ENCODE data around the gene SLC1A1. TPM values are rescaled to one million over a fixed set of nuclear protein-coding genes. Genes with fewer than 3 reads are reported as not detected.

Gene SLC1A1
- total RNA-seq = not detected

DNA sequence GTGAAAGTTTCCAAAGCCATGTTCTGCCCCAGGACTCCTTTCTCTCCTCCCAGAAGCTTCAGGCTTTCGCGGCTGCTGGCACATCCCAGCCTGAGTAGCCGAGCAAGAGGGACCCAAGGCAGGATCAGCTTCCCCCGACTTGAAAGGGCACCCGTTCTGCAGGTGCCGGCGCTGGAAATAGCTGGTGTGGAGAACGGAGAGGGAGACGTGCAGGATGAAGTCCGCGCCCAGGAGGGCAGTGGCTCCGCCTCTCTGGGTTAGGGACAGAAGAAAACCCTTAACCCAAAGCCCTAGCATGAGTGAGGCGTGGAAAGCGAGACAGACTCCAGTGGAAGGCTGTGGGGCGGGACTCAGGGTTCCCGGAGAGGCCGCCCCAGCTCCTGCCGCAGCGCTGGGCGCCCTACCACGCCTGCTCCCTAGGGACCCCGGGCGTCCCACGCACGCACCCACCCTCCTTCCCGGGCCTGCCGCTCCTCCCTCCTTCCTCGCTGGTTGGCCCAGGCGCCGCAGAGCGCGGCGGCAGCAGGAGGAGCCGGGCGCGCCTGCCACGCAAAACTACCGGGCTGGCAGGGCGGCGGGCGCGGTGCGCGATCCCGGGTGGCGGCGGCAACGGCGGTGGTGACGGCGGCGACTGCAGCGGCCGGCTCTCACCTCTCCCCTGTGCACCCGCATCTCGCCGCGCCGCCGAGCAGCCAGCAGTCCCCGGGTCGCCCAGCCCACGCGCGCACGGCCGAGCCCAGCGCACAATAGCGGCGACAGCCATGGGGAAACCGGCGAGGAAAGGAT, at the start of gene SLC1A1:
Gene SLC1A1 (plus strand): TSS at position 550 of the 786 bp plus-strand sequence. CDS start 212 bp downstream, at position 762.
- Histone ChIP-seq H3K27ac (ENCODE audit: low read depth, low read length) (peak within 1 kb of the TSS; percentile 5), H3K4me1 (ENCODE audit: control insufficient read depth in 3 of 3, insufficient read depth in 3 of 3, low read length in 3 of 3) (peaks cover 9 to 26% (median 13%) of the 10 kb centered on the region in 3 donors), H3K9me3 (ENCODE audit: control insufficient read depth in 3 of 3, low read length in 3 of 3) (no peaks in the 10 kb centered on the region), H3K9ac (ENCODE audit: low read depth in 1 of 3, low read length in 3 of 3) (peak within 1 kb of the TSS; percentile 65 to 82 (median 72)), H3K27me3 (ENCODE audit: control insufficient read depth in 3 of 3, insufficient read depth in 3 of 3, low read length in 3 of 3) (no peaks in the 10 kb centered on the region), H3K36me3 (ENCODE audit: control insufficient read depth in 3 of 3, insufficient read depth in 3 of 3, low read length in 3 of 3) (no peaks in the 10 kb centered on the region), H3K4me3 (ENCODE audit: low read length in 3 of 3) (peak within 1 kb of the TSS; percentile 81 to 87 (median 86))

DNA sequence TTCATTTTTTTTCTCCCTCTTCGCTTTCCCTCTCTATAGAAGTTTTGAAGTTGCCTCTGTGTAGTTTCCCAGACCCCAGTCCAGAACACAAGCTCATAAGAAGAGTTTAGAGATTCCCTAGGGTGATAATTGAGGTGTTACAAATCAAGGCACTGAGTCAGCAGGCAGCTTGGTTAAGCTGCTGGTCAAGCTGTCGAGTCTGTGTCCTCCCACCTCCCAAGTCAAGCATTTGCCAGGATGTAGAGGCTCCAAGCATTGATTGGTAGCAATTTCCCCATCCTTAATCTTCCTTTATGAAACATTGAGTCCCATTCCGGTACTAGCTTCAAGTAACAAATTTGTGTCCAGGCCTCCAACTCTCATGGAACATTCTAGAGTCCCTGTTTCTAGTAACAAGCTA, 47.5 kb upstream of the SLC1A1 start:
- Histone ChIP-seq H3K9me3 (ENCODE audit: control insufficient read depth in 3 of 3, low read length in 3 of 3) (no peaks in the 10 kb centered on the region), H3K27ac (ENCODE audit: low read depth, low read length) (no peak overlapping the region), H3K4me1 (ENCODE audit: control insufficient read depth in 3 of 3, insufficient read depth in 3 of 3, low read length in 3 of 3) (no peaks in the 10 kb centered on the region), H3K27me3 (ENCODE audit: control insufficient read depth in 3 of 3, insufficient read depth in 3 of 3, low read length in 3 of 3) (no peaks in the 10 kb centered on the region), H3K9ac (ENCODE audit: low read depth in 1 of 3, low read length in 3 of 3) (no peak overlapping the region), H3K36me3 (ENCODE audit: control insufficient read depth in 3 of 3, insufficient read depth in 3 of 3, low read length in 3 of 3) (no peaks in the 10 kb centered on the region), H3K4me3 (ENCODE audit: low read length in 3 of 3) (no peak overlapping the region)

GRCh38 chr9:4443439-4443838, 46.8 kb upstream of the SLC1A1 start:
- no peaks in the 10 kb centered on the region for H3K36me3 ChIP-seq (ENCODE audit: control insufficient read depth in 3 of 3, insufficient read depth in 3 of 3, low read length in 3 of 3)
- no peaks in the 10 kb centered on the region for H3K9me3 ChIP-seq (ENCODE audit: control insufficient read depth in 3 of 3, low read length in 3 of 3)
- no peak overlapping the region for H3K4me3 ChIP-seq (ENCODE audit: low read length in 3 of 3)
- H3K27ac ChIP-seq (ENCODE audit: low read depth, low read length) = no peak overlapping the region
- no peak overlapping the region for H3K9ac ChIP-seq (ENCODE audit: low read depth in 1 of 3, low read length in 3 of 3)
- no peaks in the 10 kb centered on the region for H3K27me3 ChIP-seq (ENCODE audit: control insufficient read depth in 3 of 3, insufficient read depth in 3 of 3, low read length in 3 of 3)
- no peaks in the 10 kb centered on the region for H3K4me1 ChIP-seq (ENCODE audit: control insufficient read depth in 3 of 3, insufficient read depth in 3 of 3, low read length in 3 of 3)

DNA sequence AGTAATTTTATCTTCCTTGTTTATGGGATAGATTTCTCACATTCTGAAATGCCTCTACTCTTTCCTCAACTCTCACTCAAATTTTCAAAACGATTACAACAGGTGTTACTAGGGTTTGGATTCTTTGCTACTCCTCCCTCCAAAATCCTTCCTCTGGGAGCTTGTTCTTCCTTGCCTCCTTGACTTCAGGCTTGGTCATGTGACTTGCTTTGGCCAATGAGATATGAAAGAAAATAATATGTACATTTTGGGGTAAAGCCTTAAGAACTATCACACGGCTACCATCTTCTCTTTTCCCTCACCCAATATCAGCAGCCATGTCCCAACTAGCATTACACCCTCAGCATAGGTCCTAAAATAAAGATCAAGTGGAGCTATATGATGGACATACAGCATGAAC, 28.8 kb upstream of the SLC1A1 start:
- H3K9ac ChIP-seq (ENCODE audit: low read depth in 1 of 3, low read length in 3 of 3) = no peak overlapping the region
- H3K27ac ChIP-seq (ENCODE audit: low read depth, low read length) = no peak overlapping the region
- no peaks in the 10 kb centered on the region for H3K27me3 ChIP-seq (ENCODE audit: control insufficient read depth in 3 of 3, insufficient read depth in 3 of 3, low read length in 3 of 3)
- no peak overlapping the region for H3K4me3 ChIP-seq (ENCODE audit: low read length in 3 of 3)
- no peaks in the 10 kb centered on the region for H3K4me1 ChIP-seq (ENCODE audit: control insufficient read depth in 3 of 3, insufficient read depth in 3 of 3, low read length in 3 of 3)
- H3K36me3 ChIP-seq (ENCODE audit: control insufficient read depth in 3 of 3, insufficient read depth in 3 of 3, low read length in 3 of 3) = no peaks in the 10 kb centered on the region
- H3K9me3 ChIP-seq (ENCODE audit: control insufficient read depth in 3 of 3, low read length in 3 of 3) = no peaks in the 10 kb centered on the region

- H3K27me3 ChIP-seq (ENCODE audit: control insufficient read depth in 3 of 3, insufficient read depth in 3 of 3, low read length in 3 of 3) = no peaks in the 10 kb centered on the region
- H3K36me3 ChIP-seq (ENCODE audit: control insufficient read depth in 3 of 3, insufficient read depth in 3 of 3, low read length in 3 of 3) = no peaks in the 10 kb centered on the region
- H3K4me1 ChIP-seq (ENCODE audit: control insufficient read depth in 3 of 3, insufficient read depth in 3 of 3, low read length in 3 of 3) = no peaks in the 10 kb centered on the region
- H3K9ac ChIP-seq (ENCODE audit: low read depth in 1 of 3, low read length in 3 of 3) = no peak overlapping the region
- H3K4me3 ChIP-seq (ENCODE audit: low read length in 3 of 3) = no peak overlapping the region
- no peaks in the 10 kb centered on the region for H3K9me3 ChIP-seq (ENCODE audit: control insufficient read depth in 3 of 3, low read length in 3 of 3)
- H3K27ac ChIP-seq (ENCODE audit: low read depth, low read length) = no peak overlapping the region
Observed at GRCh38 chr9:4463824-4464223, 26.4 kb upstream of the SLC1A1 start.

- no peak overlapping the region for H3K9ac ChIP-seq (ENCODE audit: low read depth in 1 of 3, low read length in 3 of 3)
- no peak overlapping the region for H3K4me3 ChIP-seq (ENCODE audit: low read length in 3 of 3)
- no peaks in the 10 kb centered on the region for H3K27me3 ChIP-seq (ENCODE audit: control insufficient read depth in 3 of 3, insufficient read depth in 3 of 3, low read length in 3 of 3)
- no peaks in the 10 kb centered on the region for H3K4me1 ChIP-seq (ENCODE audit: control insufficient read depth in 3 of 3, insufficient read depth in 3 of 3, low read length in 3 of 3)
- no peaks in the 10 kb centered on the region for H3K36me3 ChIP-seq (ENCODE audit: control insufficient read depth in 3 of 3, insufficient read depth in 3 of 3, low read length in 3 of 3)
- no peak overlapping the region for H3K27ac ChIP-seq (ENCODE audit: low read depth, low read length)
- no peaks in the 10 kb centered on the region for H3K9me3 ChIP-seq (ENCODE audit: control insufficient read depth in 3 of 3, low read length in 3 of 3)
Observed at GRCh38 chr9:4464911-4465513, 25.3 kb upstream of the SLC1A1 start.

GRCh38 chr9:4465910-4466309, 24.4 kb upstream of the SLC1A1 start:
- no peaks in the 10 kb centered on the region for H3K9me3 ChIP-seq (ENCODE audit: control insufficient read depth in 3 of 3, low read length in 3 of 3)
- H3K27ac ChIP-seq (ENCODE audit: low read depth, low read length) = no peak overlapping the region
- no peak overlapping the region for H3K4me3 ChIP-seq (ENCODE audit: low read length in 3 of 3)
- no peaks in the 10 kb centered on the region for H3K36me3 ChIP-seq (ENCODE audit: control insufficient read depth in 3 of 3, insufficient read depth in 3 of 3, low read length in 3 of 3)
- no peaks in the 10 kb centered on the region for H3K27me3 ChIP-seq (ENCODE audit: control insufficient read depth in 3 of 3, insufficient read depth in 3 of 3, low read length in 3 of 3)
- no peaks in the 10 kb centered on the region for H3K4me1 ChIP-seq (ENCODE audit: control insufficient read depth in 3 of 3, insufficient read depth in 3 of 3, low read length in 3 of 3)
- H3K9ac ChIP-seq (ENCODE audit: low read depth in 1 of 3, low read length in 3 of 3) = no peak overlapping the region

GRCh38 chr9:4475301-4475700, 15.0 kb upstream of the SLC1A1 start:
- no peaks in the 10 kb centered on the region for H3K4me1 ChIP-seq (ENCODE audit: control insufficient read depth in 3 of 3, insufficient read depth in 3 of 3, low read length in 3 of 3)
- no peak overlapping the region for H3K9ac ChIP-seq (ENCODE audit: low read depth in 1 of 3, low read length in 3 of 3)
- no peaks in the 10 kb centered on the region for H3K36me3 ChIP-seq (ENCODE audit: control insufficient read depth in 3 of 3, insufficient read depth in 3 of 3, low read length in 3 of 3)
- H3K27ac ChIP-seq (ENCODE audit: low read depth, low read length) = no peak overlapping the region
- H3K4me3 ChIP-seq (ENCODE audit: low read length in 3 of 3) = no peak overlapping the region
- no peaks in the 10 kb centered on the region for H3K9me3 ChIP-seq (ENCODE audit: control insufficient read depth in 3 of 3, low read length in 3 of 3)
- H3K27me3 ChIP-seq (ENCODE audit: control insufficient read depth in 3 of 3, insufficient read depth in 3 of 3, low read length in 3 of 3) = no peaks in the 10 kb centered on the region

- Histone ChIP-seq H3K9ac (ENCODE audit: low read depth in 1 of 3, low read length in 3 of 3) (no peak overlapping the region), H3K4me1 (ENCODE audit: control insufficient read depth in 3 of 3, insufficient read depth in 3 of 3, low read length in 3 of 3) (peaks cover 3 to 20% (median 7%) of the 10 kb centered on the region in 3 donors), H3K27ac (ENCODE audit: low read depth, low read length) (no peak overlapping the region), H3K4me3 (ENCODE audit: low read length in 3 of 3) (no peak overlapping the region), H3K9me3 (ENCODE audit: control insufficient read depth in 3 of 3, low read length in 3 of 3) (no peaks in the 10 kb centered on the region), H3K27me3 (ENCODE audit: control insufficient read depth in 3 of 3, insufficient read depth in 3 of 3, low read length in 3 of 3) (no peaks in the 10 kb centered on the region), H3K36me3 (ENCODE audit: control insufficient read depth in 3 of 3, insufficient read depth in 3 of 3, low read length in 3 of 3) (no peaks in the 10 kb centered on the region)
Observed at GRCh38 chr9:4486176-4486575, 4.1 kb upstream of the SLC1A1 start.

- peak overlapping the region; percentile 5 for H3K27ac ChIP-seq (ENCODE audit: low read depth, low read length)
- no peaks in the 10 kb centered on the region for H3K27me3 ChIP-seq (ENCODE audit: control insufficient read depth in 3 of 3, insufficient read depth in 3 of 3, low read length in 3 of 3)
- H3K36me3 ChIP-seq (ENCODE audit: control insufficient read depth in 3 of 3, insufficient read depth in 3 of 3, low read length in 3 of 3) = no peaks in the 10 kb centered on the region
- peak overlapping the region; percentile 65 to 82 (median 72) for H3K9ac ChIP-seq (ENCODE audit: low read depth in 1 of 3, low read length in 3 of 3)
- peak overlapping the region; percentile 81 to 87 (median 86) for H3K4me3 ChIP-seq (ENCODE audit: low read length in 3 of 3)
- peaks cover 9 to 26% (median 13%) of the 10 kb centered on the region in 3 donors for H3K4me1 ChIP-seq (ENCODE audit: control insufficient read depth in 3 of 3, insufficient read depth in 3 of 3, low read length in 3 of 3)
- H3K9me3 ChIP-seq (ENCODE audit: control insufficient read depth in 3 of 3, low read length in 3 of 3) = no peaks in the 10 kb centered on the region
Observed at GRCh38 chr9:4489562-4489918, 728 bp upstream of the SLC1A1 start.

Data from skeletal muscle tissue (tissue), 4 donors.